Activated CD8-positive, alpha-beta memory T cell treated with anti-CD3 and anti-CD28 coated beads for 36 hours (primary cell): Measurements from ENCODE around the gene ZNF610. TPM values are rescaled to one million over a fixed set of nuclear protein-coding genes. Genes with fewer than 3 reads are reported as not detected.
"Not testable (repeated sequence)": the region's sequence is repeated elsewhere in the genome, so short reads cannot be mapped to it uniquely, and the experiment has no call there.

Experiments used
- CTCF ChIA-PET: fragments of 350-600 bp; sonication (Branson Sonifier 250); formaldehyde crosslinking; loops from one replicate; lab custom pipeline; 2021; ENCODE audit warnings: antibody characterized with exemption; lab: Charles Lee
- POLR2A ChIA-PET: fragments of 350-600 bp; sonication (Branson Sonifier 250); formaldehyde crosslinking; loops from one replicate; lab custom pipeline; 2021; ENCODE audit warnings: antibody characterized with exemption; lab: Charles Lee
- total RNA-seq, 2 experiments: library from RNA; stranded (reverse); gene quantifications; one replicate each; pipeline ENCODE4 v1.2.3, GENCODE V29; 2021

The ZNF610 gene
- total RNA-seq, result 1 to 10 TPM in 1 of 2 experiments, under 1 TPM in 1; 0.82 to 1.2 TPM

DNA sequence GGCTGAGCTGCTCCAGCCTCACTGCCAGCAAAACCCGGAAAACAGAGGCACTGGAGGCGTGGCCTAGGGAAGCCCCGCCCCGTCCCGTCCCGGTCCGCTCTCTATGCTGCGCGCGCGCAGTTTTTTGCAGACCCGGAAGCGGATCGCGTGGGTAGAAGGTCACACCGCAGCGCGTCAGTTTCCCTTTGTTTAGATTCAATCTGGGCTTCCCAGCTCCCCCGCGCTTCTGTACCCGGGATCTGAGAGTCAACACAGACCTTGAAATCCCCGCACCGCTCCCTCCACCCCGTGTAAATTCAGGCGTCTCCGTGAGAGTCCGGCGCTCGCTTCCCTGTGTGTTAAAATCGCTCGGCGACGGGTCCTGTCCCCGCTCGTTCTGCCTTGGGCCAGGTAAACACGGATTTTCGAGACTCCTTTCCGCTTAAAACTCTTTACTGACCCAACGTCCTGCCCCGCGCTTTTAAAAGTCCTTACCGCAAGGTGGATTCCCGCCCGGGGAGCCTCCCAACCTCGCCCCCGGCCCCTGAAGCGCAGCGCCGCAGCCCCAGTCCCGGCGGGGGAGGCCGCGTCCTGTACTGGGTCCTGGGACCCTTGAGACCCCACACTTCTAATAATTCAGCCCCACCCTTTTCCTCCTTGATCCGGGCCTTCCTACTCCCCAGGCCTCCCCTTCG, at the start of gene ZNF610:
ZNF610 (plus strand) TSS at position 127 of the 674 bp plus-strand sequence. CDS start 12,930 bp downstream, outside the sequence.
- CTCF ChIA-PET, result no interaction called here
- POLR2A ChIA-PET, result no interaction called here

GRCh38 chr19:52286256-52286655, 49.8 kb upstream of the ZNF610 start:
- ChIA-PET POLR2A (no interaction called here), CTCF (interaction anchor here (0.7 kb wide), 1 partner anchor 225 kb away, joined by 3 read pairs; no protein-coding TSS in a partner anchor)

- POLR2A ChIA-PET, result no interaction called here
Measured at GRCh38 chr19:52291781-52292180, 44.3 kb upstream of the ZNF610 start.

GRCh38 chr19:52292946-52293345, 43.1 kb upstream of the ZNF610 start:
- CTCF ChIA-PET, POLR2A ChIA-PET: not testable (repeated sequence)

More at GRCh38 chr19:52291781-52292180, 44.3 kb upstream of the ZNF610 start:
- CTCF ChIA-PET, result interaction anchor here (0.6 to 0.7 kb wide), 2 partner anchors 122 to 910 kb away, joined by 3 read pairs; no protein-coding TSS in a partner anchor

GRCh38 chr19:52296400-52296772, 39.7 kb upstream of the ZNF610 start:
- POLR2A ChIA-PET, result no interaction called here
- CTCF ChIA-PET, result interaction anchor here (0.7 kb wide), 1 partner anchor 636 kb away, joined by 3 read pairs; no protein-coding TSS in a partner anchor

DNA sequence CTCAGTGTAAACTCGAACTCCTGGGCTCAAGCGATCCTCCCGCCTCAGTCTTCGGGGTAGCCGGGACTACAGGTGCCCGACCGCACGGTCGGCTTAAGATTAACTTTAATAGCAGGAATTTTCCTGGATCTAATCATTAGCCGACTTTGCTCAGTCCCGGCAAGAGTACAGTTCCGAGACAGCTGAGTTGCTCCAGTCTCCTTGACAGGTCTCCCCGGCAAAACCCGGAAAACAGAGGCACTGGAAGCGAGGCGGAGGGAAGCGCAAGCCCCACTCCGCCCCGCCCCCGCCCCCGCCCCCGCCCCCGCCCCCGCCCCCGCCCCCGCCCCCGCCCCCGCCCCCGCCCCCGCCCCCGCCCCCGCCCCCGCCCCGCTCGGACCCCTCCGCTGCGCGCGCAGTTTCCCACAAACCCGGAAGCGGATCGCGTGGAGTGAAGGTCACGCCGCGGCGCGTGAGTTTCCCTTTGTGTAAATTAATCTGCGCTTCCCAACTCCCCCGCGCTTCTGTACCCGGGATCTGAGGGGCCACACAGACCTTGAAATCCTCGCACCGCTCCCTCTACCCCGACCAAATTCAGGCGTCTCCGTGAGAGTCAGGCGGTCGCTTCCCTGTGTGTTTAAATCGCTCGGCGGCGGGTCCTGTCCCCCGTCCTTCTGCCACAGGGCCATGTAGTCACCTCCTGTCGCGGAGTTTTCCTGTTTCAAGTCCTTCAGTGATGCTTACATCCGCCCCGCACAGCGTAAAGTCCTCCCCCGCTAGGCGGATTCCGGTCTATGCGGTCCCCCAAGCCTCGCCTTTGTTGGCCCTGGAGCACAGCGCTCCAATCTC, 39.1 kb upstream of the ZNF610 start, which contains the start of gene ZNF480:
ZNF480 (plus strand) TSS at position 397 of the 828 bp plus-strand sequence. CDS start 3,244 bp downstream, outside the sequence.
- ChIA-PET CTCF (interaction anchor here (0.7 kb wide), 1 partner anchor 637 kb away, joined by 3 read pairs; no protein-coding TSS in a partner anchor), POLR2A (no interaction called here)

DNA sequence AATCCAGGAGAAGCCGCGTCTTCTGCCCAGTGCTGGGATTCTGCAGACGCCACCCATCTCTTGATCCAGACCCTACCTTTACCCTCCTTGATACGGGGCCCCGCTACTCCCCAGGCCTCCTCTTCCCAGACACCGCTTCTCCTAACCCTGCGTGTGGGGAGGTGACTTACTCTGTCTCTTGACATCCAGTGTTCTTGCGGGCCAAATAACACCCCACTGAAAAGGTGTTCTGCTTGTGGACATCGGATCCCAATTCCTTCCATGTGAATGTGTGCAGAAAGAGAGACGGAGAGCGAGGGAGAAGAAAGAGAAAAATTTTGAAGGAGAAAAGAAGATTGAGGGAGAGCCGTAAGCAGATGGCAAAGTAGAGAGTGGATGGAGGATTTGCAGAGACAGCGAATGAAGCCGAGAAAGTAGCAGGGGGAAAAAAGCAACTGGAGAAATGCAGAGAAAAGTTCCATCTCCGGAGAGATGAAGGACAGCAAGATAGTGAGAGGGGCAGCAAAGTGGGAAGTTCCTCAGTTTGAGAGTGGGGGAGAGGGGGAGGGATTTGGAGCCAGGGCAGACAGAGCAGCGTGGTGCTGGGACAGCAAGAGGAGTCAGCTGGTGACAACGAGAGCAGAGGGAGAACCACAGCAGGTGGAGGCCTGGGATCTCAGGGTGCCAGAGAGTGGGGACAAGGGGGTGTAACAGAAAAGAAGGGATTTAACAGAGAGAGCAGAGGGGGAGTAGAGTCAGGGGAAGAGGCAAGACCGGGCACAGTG, 38.3 kb upstream of the ZNF610 start:
- ChIA-PET POLR2A (no interaction called here), CTCF (interaction anchor here (0.7 kb wide), 1 partner anchor 957 kb away, joined by 4 read pairs; no protein-coding TSS in a partner anchor)

GRCh38 chr19:52307275-52307674, 28.8 kb upstream of the ZNF610 start:
- ChIA-PET CTCF (no interaction called here), POLR2A (no interaction called here)

DNA sequence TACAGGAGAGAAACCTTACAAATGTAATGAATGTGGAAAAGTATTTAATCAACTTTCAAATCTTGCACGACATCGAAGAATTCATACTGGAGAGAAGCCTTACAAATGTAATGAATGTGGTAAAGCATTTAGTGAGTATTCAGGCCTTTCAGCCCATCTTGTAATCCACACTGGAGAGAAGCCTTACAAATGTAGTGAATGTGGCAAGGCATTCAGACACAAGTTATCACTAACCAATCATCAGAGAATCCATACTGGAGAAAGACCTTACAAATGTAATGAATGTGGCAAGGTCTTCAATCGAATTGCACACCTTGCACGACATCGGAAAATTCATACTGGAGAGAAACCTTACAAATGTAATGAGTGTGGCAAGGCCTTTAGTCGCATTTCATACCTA, 13.6 kb upstream of the ZNF610 start:
- POLR2A ChIA-PET, result no interaction called here
- CTCF ChIA-PET, result no interaction called here

DNA sequence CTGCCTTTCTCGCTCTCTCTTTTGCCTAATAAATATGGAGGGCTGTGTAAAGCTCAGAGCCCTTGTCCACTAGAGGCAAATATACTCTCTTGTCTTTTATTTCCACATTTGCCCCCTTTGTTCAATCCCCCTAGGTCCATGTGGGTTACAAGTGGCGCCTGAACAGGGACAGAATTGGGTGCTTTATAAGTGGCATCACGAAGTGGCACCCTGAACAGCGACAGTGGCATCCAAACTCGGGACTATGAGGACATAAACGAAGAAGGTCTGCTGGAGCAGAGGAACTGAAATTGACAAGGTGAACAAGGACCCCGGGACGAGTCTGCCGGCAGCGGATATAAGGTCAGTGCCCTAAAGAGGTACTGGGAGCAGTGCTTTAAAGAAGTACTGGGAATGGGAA, 4.3 kb upstream of the ZNF610 start:
- POLR2A ChIA-PET, result no interaction called here
- CTCF ChIA-PET, result no interaction called here

DNA sequence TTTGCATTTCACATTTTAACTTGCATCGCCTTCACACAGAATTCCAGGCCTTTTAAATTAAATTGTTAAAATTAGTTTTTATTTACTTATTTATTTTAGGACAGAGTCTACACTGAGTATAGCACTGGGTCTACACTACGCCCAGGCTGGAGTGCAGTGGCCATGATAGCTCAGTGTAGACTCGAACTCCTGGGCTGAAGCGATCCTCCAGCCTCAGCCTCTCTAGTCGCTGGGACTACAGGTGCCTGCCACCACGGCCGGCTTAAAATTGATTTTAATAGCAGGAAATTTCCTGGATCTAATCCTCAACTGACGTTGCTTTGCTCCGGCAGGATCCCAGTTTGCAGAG, 301 bp upstream of the ZNF610 start:
- ChIA-PET POLR2A (no interaction called here), CTCF (no interaction called here)

DNA sequence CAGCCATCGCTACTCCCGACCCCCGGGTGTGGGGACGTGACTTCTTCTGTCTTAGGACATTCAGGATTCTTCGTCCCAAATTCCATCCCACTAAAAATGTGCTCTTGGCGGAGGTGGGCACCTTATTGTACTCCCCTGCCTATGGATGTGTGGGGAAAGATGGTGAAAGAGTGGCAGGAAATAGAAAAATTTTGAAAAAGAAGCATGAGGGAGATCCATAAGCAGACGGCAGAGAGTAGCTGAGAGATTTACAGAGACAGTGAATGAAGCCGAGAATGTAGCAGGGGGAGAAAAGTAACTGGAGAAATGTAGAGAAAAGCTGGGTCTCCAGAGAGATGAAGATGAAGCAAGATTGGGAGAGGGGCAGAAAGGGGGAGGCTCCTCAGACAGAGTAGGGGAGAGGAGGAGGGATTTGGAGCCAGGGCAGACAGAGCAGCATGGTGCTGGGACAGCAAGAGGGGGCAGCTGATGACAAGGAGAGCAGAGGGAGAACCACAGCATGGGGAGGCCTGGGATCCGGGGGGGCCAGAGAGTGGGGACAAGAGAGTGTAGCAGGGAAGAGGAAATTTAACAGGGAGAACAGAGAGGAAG, 843 bp downstream of the ZNF610 start:
- POLR2A ChIA-PET, result interaction anchor here (1.1 kb wide), 1 partner anchor 33 kb away, joined by 4 read pairs; the partner anchor contains the start of gene ZNF880

GRCh38 chr19:52339022-52339421, 3.0 kb downstream of the ZNF610 start:
- POLR2A ChIA-PET, CTCF ChIA-PET: not testable (repeated sequence)

More for the DNA sequence above, 843 bp downstream of the ZNF610 start:
- CTCF ChIA-PET, result no interaction called here

- POLR2A ChIA-PET, result no interaction called here
Measured at GRCh38 chr19:52343548-52343947, 7.5 kb downstream of the ZNF610 start.

DNA sequence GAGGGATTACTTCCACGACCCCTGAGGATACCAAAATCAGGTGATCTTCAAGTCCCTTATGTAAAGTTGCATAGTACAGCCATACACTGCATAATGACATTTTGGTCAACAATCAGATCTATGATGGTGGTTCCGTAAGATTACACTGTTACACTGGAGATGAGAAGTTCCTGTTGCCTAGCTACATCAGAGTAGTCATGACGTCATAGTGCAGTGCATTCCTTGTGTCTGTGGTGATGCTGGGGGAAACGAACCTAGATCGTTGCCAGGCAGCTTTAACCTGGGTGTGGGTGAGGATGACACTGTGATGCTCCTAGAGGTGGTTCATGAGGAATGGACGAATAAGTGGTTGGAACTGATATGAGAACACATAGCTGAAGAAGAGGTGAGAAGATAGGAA, 9.1 kb downstream of the ZNF610 start:
- CTCF ChIA-PET, result no interaction called here
- POLR2A ChIA-PET, result interaction anchor here (0.5 kb wide), 1 partner anchor 23 kb away, joined by 10 read pairs; no protein-coding TSS in a partner anchor

More at GRCh38 chr19:52343548-52343947, 7.5 kb downstream of the ZNF610 start:
- CTCF ChIA-PET, result interaction anchor here (1.1 to 1.5 kb wide), 2 partner anchors 10 to 12 kb away, joined by 3 read pairs; no protein-coding TSS in a partner anchor

DNA sequence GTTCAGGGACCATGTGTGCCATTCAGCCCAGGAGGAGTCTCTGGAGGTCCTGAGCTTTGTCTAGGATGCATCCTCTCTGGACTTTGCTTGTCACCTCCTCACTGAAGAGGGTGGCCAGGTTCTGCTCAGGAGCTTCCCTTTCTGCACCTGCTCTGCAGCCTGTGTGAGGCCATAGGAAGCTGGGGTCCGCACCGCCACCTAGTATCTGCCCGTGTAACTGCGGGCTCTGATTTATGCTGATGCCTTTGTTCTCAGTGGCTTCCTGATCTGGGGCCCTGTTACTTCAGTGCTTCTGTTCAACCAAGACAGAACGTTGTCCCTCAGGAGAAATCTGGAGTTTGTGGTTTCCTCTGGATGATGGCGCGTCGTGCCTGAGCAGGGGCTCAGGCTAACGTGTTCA, 15.5 kb downstream of the ZNF610 start:
- ChIA-PET CTCF (no interaction called here), POLR2A (no interaction called here)

DNA sequence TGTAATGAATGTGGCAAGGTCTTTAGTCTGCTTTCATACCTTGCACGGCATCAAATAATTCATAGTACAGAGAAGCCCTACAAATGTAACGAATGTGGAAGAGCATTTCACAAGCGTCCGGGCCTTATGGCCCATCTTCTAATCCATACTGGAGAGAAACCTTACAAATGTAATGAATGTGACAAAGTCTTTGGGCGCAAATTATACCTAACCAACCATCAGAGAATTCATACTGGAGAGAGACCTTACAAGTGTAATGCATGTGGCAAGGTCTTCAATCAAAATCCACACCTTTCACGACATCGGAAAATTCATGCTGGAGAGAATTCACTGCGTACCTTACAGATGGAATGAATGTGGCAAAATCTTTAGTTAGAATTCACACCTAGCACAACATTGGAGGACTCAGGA, 30.4 kb downstream of the ZNF610 start:
- ChIA-PET POLR2A (no interaction called here), CTCF (no interaction called here)

GRCh38 chr19:52369559-52370340, 33.7 kb downstream of the ZNF610 start, which contains the start of gene ZNF880:
ZNF880 (plus strand) TSS chr19:52369923; CDS start chr19:52369966, 43 bp downstream.
- CTCF ChIA-PET, result interaction anchor here (0.6 kb wide), 1 partner anchor 80 kb away, joined by 3 read pairs; no protein-coding TSS in a partner anchor
- POLR2A ChIA-PET, result interaction anchor here (0.9 kb wide), 1 partner anchor 33 kb away, joined by 4 read pairs; no protein-coding TSS in a partner anchor
